Suppressor macrophage (primary cell): Measurements from ENCODE around the gene ADISSP.

Source experiments
- DNase-seq, 4 experiments: peaks; one replicate each; pipeline ENCODE4 v3.0.0-alpha.2; 2020 to 2022

The ADISSP gene

DNA sequence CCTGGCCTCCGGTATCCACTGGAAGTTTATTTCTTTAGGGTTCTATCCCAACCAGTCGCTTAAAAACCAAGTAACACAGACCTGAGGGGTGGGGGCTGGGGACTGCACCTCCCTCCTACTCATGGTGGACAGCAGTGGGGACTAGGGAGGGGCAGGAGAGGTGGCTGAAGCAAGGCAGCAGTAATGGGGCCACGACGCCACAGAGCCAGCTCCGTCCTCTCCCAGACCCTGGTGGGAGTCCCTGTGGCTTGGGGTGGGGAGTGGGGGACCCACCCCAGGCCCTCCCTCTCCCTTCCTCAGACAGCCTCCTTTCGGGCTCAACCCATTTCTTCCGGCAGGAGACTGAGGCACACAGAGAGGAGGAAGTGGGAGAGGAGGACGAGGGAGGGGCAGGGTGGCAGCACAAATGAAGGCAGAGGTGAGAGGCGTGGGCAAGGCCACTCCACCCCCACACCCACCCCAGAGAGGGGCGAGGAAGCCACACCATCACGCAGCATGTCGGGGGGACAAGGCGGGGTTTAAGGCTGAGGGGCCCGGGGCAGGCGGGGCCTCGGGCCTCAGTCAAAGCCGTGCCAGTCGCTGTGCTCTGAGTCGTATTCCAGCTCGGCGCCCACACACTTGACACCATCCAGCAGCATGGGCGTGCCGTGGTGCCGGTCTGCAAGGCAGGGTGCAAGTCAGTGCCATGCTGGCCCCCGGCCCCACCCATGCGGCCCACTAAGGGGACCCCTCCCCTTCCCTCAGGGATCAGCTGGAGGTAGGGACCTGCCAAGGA is 13.9 kb downstream of the ADISSP start:
- DNase-seq: no peak

DNA sequence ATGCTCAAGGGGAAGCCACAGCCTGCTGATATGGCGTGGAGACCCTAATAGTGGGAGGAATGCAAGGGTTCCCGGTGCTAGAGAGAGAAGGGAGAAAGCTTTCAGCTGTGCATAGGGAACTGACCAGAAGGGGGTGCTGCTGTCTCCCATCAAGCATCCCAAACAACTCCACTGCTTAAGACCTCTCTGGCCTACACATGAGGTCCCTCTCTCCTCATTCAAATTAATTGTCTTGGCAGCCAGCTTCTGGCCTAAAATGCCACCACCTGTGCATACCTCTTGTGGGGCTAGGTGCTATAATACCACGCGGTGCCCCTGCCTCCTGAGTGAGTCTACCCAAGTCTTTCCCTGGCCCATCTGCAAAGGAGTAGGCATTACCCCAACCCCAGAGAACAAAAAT is 14.5 kb downstream of the ADISSP start:
- DNase-seq: peak; percentile 68 to 88 (median 82)

DNA sequence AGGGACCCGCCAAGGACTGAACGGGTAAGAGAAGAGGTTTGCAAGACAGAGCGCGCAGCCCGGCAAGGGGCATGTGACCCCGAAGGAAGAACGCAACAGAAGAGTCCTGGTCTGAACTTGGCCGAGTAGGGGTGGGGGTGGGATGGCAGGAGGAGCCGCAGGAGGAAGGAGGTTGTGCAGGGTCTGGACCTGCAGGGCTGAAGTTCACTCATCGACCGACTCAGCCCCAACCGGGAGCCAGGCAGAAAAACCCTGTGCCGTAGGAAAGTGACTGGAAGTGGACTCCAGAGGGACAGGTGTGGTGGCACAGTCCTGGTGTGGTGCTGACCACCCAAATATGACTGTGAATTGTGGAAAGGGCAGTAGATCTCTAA is 15.2 kb downstream of the ADISSP start:
- DNase-seq: no peak

DNA sequence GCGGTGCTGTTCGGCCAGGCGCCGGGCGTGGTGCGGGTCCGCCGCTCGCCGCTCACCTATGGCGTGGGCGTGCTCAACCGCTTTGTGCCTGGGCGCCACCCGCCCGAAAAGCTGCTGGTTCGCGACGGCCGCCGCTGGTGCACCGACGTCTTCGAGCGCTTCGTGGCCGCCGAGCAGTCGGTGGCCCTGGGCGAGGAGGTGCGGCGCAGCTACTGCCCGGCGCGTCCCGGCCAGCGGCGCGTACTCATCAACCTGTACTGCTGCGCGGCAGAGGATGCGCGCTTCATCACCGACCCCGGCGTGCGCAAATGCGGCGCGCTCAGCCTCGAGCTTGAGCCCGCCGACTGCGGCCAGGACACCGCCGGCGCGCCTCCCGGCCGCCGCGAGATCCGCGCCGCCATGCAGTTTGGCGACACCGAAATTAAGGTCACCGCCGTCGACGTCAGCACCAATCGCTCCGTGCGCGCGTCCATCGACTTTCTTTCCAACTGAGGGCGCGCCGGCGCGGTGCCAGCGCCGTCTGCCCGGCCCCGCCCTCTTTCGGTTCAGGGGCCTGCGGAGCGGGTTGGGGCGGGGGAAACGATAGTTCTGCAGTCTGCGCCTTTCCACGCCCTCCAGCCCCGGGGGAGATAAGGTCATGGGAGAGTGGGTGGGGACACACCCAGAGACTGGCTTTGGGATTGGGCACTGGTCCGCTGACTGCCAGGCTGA is 15.7 kb downstream of the ADISSP start:
- peak; percentile 72 to 86 (median 84) for DNase-seq

DNA sequence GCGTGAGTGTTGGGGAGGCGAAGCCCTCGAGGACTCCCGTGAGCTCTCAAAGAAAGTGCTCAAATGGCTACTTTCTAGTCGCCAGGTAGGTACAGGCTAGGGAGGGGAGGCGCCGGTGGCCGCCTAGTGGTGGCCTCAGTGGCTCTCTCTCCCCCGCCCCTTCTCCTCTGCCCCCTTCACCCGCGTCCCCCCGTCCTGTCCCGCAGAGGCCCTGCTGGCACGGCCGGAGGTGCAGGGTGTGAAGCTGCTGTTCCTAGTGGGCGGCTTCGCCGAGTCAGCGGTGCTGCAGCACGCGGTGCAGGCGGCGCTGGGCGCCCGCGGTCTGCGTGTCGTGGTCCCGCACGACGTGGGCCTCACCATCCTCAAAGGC is 16.3 kb downstream of the ADISSP start:
- DNase-seq: no peak

DNA sequence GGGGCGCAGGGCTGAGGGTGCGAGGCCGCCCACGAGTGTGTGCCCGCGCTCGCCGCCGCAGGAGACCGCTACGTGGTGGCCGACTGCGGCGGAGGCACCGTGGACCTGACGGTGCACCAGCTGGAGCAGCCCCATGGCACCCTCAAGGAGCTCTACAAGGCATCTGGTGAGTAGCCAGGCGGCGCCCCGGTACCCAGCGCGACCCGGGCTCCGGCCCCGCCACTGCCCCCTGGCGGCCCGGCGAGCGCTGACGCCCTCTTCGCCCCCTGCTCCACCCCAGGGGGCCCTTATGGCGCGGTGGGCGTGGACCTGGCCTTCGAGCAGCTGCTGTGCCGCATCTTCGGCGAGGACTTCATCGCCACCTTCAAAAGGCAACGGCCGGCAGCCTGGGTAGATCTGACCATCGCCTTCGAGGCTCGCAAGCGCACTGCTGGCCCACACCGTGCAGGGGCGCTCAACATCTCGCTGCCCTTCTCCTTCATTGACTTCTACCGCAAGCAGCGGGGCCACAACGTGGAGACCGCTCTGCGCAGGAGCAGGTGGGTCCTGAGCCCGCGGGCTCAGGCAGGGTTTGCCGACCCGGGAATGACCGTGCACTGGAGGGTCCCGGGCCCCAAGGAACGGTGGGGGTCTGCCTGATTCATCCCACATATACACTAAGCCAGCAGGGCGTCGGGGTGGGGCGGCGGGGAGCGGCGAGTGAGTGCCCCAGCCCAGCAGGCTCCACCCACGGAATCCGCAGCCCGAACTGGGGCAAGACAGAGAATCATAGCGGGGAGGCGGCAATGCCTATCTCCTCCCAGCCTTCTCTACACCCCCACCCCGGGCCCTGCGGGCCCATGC is 17.6 kb downstream of the ADISSP start:
- peak; percentile 47 to 69 (median 58) for DNase-seq

DNA sequence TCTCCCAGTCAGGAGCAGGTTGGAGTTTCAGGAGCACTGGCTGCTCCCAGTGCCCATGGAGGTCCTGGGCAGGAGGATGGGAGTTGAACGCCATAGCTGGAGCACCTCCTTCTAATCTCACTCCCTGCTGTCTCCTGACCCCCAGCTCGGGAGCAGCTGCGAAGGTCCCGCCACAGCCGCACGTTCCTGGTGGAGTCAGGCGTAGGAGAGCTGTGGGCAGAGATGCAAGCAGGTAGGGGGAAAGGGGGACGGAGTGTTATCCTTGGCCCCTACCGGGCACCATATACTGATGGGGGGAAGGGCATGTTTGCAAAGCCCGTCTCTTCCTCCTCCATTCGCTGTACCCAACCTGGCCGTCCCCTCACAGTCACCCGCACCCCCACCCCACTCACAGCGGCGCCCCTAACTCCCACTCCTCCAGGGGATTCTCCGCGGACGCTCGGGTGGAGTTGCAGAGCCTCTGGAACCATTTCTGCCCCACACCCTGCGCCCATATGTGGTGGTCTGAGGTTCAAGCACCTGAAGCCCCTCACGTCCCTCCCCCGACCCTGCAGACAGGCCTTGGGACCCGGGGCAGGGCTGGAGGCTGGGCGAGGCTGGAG is 18.4 kb downstream of the ADISSP start:
- no peak for DNase-seq

DNA sequence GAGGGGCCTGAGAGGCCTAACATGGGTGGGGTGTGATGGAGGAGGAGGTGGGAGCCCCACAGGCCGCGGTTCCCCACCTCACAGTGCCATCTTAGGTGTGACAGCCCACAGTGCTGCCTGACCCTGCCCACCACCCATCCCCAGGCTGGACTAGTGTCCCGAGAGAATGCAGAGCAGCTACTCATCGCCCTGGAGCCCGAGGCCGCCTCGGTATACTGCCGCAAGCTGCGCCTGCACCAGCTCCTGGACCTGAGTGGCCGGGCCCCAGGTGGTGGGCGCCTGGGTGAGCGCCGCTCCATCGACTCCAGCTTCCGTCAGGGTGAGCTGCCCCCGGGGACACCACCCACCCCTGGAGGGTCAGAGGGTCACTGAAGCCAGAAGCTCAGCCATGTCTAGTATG is 19.5 kb downstream of the ADISSP start:
- no peak for DNase-seq

DNA sequence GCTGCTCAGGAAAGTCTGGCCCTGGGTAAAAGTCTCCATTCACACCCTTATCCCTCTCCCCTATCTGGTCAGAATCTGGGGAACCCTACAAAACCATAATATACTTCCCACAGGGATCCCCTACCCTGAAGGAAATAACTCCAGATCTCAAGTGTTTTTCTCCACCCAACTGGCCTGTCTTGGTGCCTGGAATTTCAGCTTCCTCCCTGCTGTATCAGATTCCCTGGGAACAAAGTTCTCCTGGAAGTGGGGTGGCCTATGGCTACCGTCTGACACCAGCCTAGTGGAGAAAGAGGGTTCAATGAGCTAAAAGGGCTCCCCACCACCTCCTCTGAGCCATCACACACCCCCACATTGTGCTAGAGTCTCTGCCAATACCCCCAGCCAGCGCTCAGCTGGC is 20.1 kb downstream of the ADISSP start:
- no peak for DNase-seq

DNA sequence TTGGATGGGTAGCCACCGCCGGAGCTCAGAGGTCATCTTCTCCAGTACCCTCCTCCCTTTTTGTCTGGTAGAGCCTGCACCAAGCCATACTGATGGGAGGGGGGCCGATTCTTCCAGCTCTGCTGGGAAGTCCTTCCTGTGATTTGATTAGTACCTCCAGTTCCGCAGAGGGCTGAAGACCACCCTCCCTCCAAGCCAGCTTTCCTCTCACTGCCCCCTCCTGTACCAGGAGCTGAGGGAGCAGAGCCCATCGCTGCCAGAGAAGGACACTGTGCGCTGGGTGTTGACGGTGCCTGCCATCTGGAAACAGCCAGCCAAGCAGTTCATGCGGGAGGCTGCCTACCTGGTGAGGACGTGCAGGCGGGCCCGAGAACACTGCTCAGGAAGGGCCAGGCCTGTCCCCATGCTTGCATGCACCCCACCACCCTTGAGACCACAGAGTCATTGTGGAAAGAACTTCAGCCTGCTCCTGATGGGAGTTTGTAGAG is 21.8 kb downstream of the ADISSP start:
- no peak for DNase-seq

DNA sequence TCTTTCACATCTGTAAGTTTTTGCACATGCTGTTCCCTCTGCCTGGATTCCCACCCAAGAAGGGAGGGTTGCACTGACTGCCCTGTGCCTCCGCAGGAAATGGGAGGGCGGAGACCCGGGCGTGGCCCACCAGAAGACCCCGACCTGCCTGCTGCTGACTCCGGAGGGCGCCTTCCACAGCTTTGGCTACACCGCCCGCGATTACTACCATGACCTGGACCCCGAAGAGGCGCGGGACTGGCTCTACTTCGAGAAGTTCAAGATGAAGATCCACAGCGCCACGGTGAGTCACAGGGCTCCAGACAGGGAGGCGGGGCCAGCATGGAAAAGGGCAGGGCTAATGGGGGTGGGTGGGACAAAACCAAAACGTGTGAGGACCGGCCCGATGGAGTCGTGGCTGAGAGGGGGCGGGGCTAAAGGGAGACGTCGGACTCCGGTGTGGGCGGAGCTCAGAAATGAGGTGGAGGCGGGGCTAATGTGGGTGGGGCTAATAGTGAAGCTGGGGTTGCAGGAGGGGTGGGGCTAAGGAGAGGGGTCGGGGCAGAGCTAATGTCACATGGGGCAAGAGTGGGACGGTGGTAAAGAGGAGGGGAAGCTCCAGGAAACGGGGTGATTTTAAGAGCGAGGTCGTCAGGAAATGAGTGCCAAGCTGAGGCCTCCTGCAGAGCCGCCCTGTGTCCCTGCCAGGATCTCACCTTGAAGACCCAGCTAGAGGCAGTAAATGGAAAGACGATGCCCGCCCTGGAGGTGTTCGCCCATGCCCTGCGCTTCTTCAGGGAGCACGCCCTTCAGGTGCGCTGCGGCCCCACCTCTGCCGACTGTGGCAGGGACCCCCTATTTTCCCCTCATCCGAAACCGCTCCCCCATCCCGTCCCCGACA is 22.5 kb downstream of the ADISSP start:
- peak; percentile 70 to 81 (median 78) for DNase-seq

DNA sequence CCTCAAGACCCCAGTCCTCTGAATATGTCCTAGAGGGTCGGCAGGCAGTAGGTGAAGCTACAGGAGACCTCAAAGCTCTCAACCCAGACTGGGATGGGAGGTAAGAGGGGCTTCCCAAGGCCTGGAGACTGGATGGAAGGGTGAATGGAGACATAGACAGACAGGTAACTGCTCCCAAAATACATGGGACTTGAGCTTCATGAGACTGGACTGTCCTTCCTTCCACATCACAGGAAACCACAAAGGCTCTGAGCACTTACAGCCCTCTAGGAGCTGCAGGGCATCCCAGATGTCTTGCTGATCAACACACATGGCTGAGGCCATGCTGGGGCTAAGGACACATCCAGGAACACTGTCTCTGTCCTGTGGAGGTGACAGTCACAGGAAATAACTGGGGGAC is 23.5 kb downstream of the ADISSP start:
- DNase-seq: no peak

DNA sequence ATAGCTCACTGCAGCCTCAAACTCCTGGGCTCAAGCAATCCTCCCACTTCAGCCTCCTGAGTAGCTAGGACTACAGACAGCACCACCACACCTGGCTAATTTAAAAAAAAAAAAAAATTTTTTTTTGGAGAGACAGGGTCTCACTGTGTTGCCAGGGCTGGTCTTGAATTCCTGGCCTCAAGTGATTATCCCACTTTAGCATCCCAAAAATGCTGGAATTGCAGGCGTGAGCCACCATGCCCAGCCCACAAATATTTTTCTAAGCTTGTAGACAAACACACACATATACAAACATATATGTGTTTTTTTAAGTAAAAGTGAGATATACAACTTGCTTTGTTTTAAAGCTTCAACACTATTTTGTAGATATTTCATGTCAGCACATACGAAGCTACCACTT is 24.3 kb downstream of the ADISSP start:
- no peak for DNase-seq

DNA sequence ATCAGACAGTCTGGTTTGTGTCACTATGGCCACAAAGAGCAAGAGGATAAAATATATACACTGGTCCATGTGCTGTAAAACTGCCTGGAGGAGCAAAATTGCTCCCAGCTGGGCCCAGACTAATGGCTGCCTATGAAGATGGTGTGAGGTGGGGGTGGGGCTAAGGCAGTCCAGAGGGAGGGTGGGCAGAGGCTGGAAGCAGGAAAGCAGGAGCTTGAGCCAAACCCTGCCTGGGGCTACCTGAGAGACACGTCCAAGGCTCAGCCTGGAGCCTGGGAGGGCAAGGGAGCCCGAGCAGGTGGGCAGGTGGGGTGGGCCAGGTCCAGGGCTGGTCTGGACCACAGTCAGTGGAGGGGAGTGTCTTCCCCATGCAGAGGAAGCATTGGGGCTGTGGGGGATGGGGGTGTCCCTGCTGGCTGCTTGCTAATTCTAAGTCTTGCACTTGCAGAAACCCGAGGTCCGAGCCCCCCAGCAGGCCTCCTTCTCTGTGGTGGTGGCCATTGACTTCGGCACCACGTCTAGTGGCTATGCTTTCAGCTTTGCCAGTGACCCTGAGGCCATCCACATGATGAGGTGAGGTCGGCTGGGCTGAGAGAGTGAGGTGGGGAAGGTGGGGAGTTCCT is 25.6 kb downstream of the ADISSP start:
- DNase-seq: no peak

DNA sequence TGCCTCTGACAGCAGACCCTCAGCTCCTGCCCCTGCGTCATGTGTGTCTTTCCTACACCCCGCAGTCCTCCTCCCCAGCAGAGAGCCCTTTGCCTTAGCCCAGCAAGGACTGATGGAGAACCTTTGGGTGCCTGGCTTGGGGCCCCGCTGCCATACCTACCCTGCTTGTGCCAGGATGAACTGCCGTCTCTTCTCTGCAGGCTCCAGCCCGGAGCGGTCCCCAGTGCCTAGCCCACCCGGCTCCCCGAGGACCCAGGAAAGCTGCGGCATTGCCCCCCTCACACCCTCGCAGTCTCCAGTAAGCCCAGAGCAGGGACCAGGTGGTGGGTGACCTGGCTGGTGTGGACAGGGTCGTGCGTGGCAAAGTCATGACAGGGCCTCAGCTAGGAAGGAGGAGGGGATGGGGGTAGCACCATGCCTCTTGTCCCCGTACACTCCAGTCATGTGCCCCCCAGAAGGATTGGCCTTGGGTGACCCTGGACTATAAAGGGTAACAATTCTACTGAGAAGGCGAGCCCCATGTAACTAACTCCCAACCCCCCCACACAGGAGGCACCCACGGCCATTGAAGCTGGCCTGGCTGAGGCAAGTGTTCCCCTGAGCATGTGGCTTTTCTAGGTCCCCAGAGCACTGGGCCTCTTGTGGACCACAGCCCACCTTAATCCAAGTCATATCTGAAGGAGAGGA is 26.8 kb downstream of the ADISSP start:
- no peak for DNase-seq

DNA sequence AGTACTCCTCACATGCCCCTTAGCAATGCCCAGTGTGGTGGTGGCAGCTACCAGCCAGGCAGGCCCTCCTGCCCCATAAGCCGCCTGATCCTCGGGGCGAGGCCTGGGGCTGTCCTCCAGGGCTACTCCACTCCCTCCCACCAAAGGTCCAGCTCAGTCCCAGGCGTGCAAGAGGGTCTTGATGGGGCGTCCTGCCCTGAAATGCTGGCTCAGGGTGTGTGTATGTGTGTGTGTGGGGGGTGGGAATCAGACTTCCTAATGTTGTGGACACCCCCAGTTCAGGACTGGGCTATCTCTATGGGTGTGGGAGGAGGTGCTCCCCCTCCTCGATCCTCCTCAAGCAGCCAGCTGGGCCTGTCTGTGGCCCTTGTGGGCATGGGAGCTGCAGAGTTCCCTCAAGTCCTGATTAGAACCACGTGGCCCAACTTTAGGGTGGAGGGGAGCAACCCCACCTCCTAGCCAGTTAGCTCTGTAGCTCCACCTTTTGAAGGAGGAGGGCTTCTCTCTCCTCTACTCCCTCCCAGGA is 27.6 kb downstream of the ADISSP start:
- DNase-seq: no peak

DNA sequence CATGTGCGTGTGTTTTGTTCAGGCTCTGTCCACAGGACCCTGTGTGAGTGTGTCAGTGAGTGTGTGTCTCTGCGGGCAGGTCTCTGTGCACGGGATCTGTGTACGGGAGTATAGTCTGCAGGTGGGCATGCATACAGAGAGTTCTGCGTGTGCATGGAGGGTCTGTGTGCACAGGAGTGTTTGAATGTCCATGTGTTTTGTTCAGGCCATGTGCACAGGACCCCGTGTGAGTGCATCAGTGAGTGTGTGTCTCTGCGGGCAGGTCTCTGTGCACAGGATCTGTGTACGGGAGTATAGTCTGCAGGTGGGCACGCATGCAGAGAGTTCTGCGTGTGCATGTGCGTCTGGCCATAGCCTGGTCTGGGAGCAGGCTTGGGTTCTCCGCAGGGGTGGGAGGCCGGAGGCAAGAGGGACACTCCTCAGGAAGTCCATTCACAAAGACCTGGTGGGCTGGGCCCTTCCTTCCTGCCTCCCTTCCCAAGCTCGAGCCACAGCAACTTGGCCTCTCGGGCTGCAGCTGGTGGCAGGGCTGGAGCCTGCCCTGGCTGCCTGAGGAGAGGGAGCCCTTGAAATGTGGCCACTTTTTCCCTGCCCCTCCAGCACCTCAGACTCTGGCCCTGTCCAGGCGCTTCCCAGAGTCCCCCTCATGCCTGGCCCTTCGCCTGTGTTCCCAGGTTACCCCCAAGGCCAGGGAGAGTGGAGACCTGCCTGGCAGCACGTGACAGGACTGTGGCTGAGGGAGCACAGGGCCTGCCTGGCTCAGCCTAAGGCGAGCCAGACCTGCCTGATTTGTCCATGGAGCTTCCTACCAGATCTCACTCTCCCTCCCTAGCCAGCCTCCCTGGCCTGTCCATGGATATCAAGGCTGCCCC is 28.3 kb downstream of the ADISSP start:
- no peak for DNase-seq

DNA sequence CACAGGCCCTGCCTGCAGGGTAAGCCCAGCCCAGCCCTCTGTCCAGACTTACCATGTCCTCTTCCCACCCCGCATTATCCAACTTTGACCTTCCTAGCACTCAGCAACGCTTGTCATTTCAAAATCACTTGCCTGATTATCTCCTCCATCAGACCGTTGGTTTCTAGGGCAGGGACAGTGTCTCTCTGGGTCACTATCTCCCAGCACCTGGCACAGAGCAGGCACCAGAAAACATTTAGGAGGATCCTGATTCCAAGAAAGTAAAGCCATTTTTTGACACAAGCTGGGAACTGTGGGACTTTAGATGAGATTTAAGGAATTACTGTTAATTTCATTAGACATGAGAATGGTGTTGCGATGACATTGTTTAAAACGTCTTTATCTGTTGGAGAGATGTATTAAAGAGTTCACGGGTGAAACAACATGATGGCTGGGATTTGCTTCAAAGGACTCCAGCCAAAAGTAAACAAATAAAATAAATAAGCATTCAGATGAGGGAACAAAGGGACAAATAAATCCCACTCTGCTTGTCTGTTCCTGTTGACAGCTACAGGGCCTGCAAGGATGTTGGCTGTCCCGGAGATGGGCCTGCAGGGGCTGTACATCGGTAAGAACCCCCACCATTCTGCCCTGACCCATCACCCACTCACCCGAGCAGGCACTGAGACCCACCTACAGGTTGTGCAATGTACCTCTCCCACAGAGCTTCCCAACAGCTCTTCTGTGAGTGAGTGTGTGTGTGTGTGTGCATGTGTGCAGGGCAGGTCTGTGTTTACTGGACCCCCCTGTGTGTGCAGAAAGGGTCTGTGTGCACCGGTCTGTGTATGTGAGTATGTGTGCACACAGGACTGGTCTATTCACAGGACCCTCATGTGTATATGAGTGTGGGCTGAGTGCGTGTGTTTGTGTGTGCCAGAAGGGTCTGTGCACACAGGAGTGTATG is 29.2 kb downstream of the ADISSP start:
- DNase-seq: no peak
